Trophoblast cell (in vitro differentiated cells and primary cell): ENCODE results near the gene RTN4RL1.

Experiments used
- DNase-seq, 2 donors: peaks; one replicate each; pipeline ENCODE4 v3.0.0-alpha.2; 2016
- H2AFZ ChIP-seq: 2 replicates; pipeline ENCODE4 v1.6.1; 2013; ENCODE audit warnings: low read length, moderate library complexity, mild to moderate bottlenecking; ENCODE audit not compliant: insufficient read depth, poor library complexity
- H2AK5ac ChIP-seq: 2 replicates; pipeline ENCODE4 v1.6.1; 2013; ENCODE audit warnings: mild to moderate bottlenecking, low read length
- H2BK120ac ChIP-seq: 2 replicates; pipeline ENCODE4 v1.6.1; 2013; ENCODE audit warnings: low read length, mild to moderate bottlenecking, moderate library complexity; ENCODE audit not compliant: insufficient read depth, poor library complexity
- H2BK12ac ChIP-seq: 2 replicates; pipeline ENCODE4 v1.6.1; 2013; ENCODE audit warnings: mild to moderate bottlenecking, low read length, moderate library complexity
- H2BK5ac ChIP-seq: 2 replicates; pipeline ENCODE4 v1.6.1; 2013; ENCODE audit warnings: low read length, low read depth, moderate library complexity, mild to moderate bottlenecking; ENCODE audit not compliant: poor library complexity
- H3K14ac ChIP-seq: 2 replicates; pipeline ENCODE4 v1.6.1; 2013; ENCODE audit warnings: mild to moderate bottlenecking, low read length
- H3K18ac ChIP-seq: 2 replicates; pipeline ENCODE4 v1.6.1; 2013; ENCODE audit warnings: mild to moderate bottlenecking, low read length
- H3K23ac ChIP-seq: 2 replicates; pipeline ENCODE4 v1.6.1; 2013; ENCODE audit warnings: low read length
- H3K27ac ChIP-seq: 2 replicates; pipeline ENCODE4 v1.5.1; 2013; ENCODE audit warnings: low read depth, mild to moderate bottlenecking, inconsistent platforms, low read length, moderate library complexity
- H3K27me3 ChIP-seq: 2 replicates; pipeline ENCODE4 v1.6.1; 2013; ENCODE audit warnings: inconsistent platforms, mild to moderate bottlenecking, low read length, moderate library complexity; ENCODE audit not compliant: insufficient read depth
- H3K36me3 ChIP-seq, 2 experiments: 1 replicate in 1 of 2; 2 replicates in 1 of 2; pipeline ENCODE4 v1.6.1; 2013; ENCODE audit warnings: low read length in 2 of 2, mild to moderate bottlenecking in 2 of 2, moderate library complexity in 1 of 2; ENCODE audit not compliant: insufficient read depth in 2 of 2, control insufficient read depth in 1 of 2
- H3K4ac ChIP-seq: 2 replicates; pipeline ENCODE4 v1.6.1; 2013; ENCODE audit warnings: low read depth, mild to moderate bottlenecking, low read length, moderate library complexity
- H3K4me1 ChIP-seq, 2 experiments: 1 replicate in 1 of 2; 2 replicates in 1 of 2; pipeline ENCODE4 v1.6.1; 2013; ENCODE audit warnings: low read length in 2 of 2, mild to moderate bottlenecking in 2 of 2, moderate library complexity in 1 of 2; ENCODE audit not compliant: insufficient read depth in 2 of 2, control insufficient read depth in 1 of 2
- H3K4me2 ChIP-seq: 2 replicates; pipeline ENCODE4 v1.6.1; 2013; ENCODE audit warnings: inconsistent platforms, mild to moderate bottlenecking, low read length, moderate library complexity
- H3K4me3 ChIP-seq: 2 replicates; pipeline ENCODE4 v1.5.1; 2013; ENCODE audit warnings: mild to moderate bottlenecking, low read depth, low read length, inconsistent platforms
- H3K79me1 ChIP-seq: one replicate; pipeline ENCODE4 v1.6.1; 2013; ENCODE audit warnings: low read length
- H3K79me2 ChIP-seq: 2 replicates; pipeline ENCODE4 v1.6.1; 2013; ENCODE audit warnings: low read length, mild to moderate bottlenecking; ENCODE audit not compliant: control insufficient read depth, insufficient read depth, poor library complexity
- H3K9ac ChIP-seq: 2 replicates; pipeline ENCODE4 v1.6.1; 2013; ENCODE audit warnings: mild to moderate bottlenecking, low read length
- H3K9me3 ChIP-seq: 2 replicates; pipeline ENCODE4 v1.6.1; 2013; ENCODE audit warnings: low read depth, mild to moderate bottlenecking, control low read depth, inconsistent platforms, low read length; ENCODE audit not compliant: insufficient read depth
- H4K12ac ChIP-seq: 2 replicates; pipeline ENCODE4 v1.6.1; 2013; ENCODE audit warnings: low read depth, mild to moderate bottlenecking, low read length, moderate library complexity
- H4K8ac ChIP-seq: 2 replicates; pipeline ENCODE4 v1.6.1; 2013; ENCODE audit warnings: low read depth, mild to moderate bottlenecking, low read length, moderate library complexity
- H4K91ac ChIP-seq: one replicate; pipeline ENCODE4 v1.6.1; 2013; ENCODE audit warnings: low read depth, mild to moderate bottlenecking, low read length, moderate library complexity
- WGBS: extraction: QIAGEN DNeasy Blood & Tissue Kit; methylation state at CpG from one replicate; pipeline ENCODE4 v1.1.7; 2013; ENCODE audit warnings: missing lambda C conversion rate; ENCODE audit not compliant: insufficient read length, insufficient coverage; ENCODE audit errors: extremely low coverage; 5-methylcytosine and 5-hydroxymethylcytosine counted together

The RTN4RL1 gene

GRCh38 chr17:1948517-1948825 is 76.7 kb downstream of the RTN4RL1 start:
- no peak overlapping the region for H2AFZ ChIP-seq
- no peak overlapping the region for H3K18ac ChIP-seq
- H2BK12ac ChIP-seq, result no peak overlapping the region
- no peaks in the 10 kb centered on the region for H3K27me3 ChIP-seq
- no peaks in the 10 kb centered on the region for H3K79me1 ChIP-seq
- peaks cover 0 to 2% of the 10 kb centered on the region in 2 experiments for H3K36me3 ChIP-seq
- no peaks in the 10 kb centered on the region for H3K79me2 ChIP-seq
- H3K9me3 ChIP-seq, result peaks cover 3% of the 10 kb centered on the region
- H3K23ac ChIP-seq, result no peak overlapping the region
- no peak overlapping the region for H4K12ac ChIP-seq
- no peak overlapping the region for H2BK5ac ChIP-seq
- no peaks in the 10 kb centered on the region for H3K4me1 ChIP-seq
- no peak overlapping the region for H3K4me2 ChIP-seq
- H4K91ac ChIP-seq, result no peak overlapping the region
- H3K14ac ChIP-seq, result no peak overlapping the region
- H3K4ac ChIP-seq, result no peak overlapping the region
- no peak overlapping the region for H3K27ac ChIP-seq
- no peak overlapping the region for H2AK5ac ChIP-seq
- H3K9ac ChIP-seq, result no peak overlapping the region
- H4K8ac ChIP-seq, result no peak overlapping the region
- no peak overlapping the region for H3K4me3 ChIP-seq
- no peak for DNase-seq
- no peak overlapping the region for H2BK120ac ChIP-seq
- WGBS, result no CpG with 5 or more reads among the region's 14 CpGs

DNA sequence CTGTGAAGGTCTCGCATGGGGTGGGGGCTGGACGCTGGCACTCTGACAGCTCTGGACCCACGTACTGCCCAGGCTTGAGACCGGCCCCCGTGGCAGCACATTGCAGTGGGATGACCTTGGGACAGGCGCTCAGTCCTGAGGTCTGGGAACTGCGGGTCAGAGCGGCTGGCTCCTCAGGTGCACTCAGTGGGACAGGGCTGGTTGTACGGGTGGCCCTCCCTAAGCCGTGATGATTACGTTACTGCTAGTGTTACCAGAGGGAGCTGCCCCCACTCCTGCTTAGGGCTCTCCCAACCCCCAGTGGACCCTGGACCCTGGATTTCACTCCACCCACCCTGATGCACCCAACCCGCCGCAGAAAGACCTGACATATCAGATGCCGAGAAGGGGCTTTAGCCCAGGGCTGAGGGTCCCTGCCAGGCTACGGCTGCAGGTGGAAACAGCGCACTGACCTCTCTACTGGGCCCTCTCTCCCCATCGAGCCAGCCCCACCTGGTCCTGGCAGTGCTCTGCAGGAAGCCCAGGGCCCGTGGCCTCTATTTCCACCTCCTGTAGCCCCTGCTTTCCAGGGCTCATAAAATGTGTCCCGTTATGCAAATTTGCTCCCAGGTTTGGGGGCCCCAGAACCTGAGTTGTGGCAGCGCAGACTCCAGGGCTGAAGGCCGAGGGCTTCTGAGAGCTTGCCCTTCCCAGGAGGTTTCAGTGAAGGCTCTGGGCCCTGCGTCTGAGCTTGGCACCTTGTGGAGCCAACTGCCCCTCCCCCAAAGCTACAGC is 77.2 kb downstream of the RTN4RL1 start:
- no peak overlapping the region for H3K4me2 ChIP-seq
- no peak overlapping the region for H3K27ac ChIP-seq
- WGBS, result no CpG with 5 or more reads among the region's 22 CpGs

DNA sequence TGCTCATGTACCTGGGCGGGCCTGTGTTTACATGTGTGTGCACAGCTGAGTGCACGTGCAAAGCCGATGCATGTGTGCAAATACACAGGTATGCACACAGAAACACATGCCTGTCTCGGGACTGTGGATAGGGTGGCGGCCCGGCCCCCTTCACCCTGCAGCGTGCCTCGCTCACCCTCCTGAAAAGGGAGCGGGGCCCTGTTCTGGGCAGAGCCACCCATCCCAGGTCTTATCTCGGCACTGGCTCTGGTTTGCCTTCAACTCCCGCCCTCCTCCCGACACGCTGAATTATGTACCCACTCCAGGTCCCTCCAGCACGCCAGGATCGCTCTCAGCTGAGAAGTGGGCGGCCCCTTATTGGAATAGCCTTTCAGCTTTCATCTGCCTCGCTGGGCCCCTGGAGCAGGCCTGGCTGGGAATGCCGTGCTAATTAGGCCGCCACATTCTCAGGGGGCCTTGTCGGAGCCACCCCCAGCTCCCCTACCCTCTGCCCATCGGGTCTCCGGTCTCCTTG is 77.8 kb downstream of the RTN4RL1 start:
- H4K8ac ChIP-seq, result no peak overlapping the region
- H3K4me1 ChIP-seq, result no peaks in the 10 kb centered on the region
- no peak overlapping the region for H2BK12ac ChIP-seq
- H3K36me3 ChIP-seq, result peaks cover 0 to 2% of the 10 kb centered on the region in 2 experiments
- no CpG with 5 or more reads among the region's 22 CpGs for WGBS
- no peak overlapping the region for H3K27ac ChIP-seq
- H3K79me1 ChIP-seq, result no peaks in the 10 kb centered on the region
- no peak overlapping the region for H3K4me2 ChIP-seq
- H2BK5ac ChIP-seq, result no peak overlapping the region
- H4K12ac ChIP-seq, result no peak overlapping the region
- no peak overlapping the region for H3K9ac ChIP-seq
- H3K4ac ChIP-seq, result no peak overlapping the region
- no peak for DNase-seq
- no peak overlapping the region for H4K91ac ChIP-seq
- H2AFZ ChIP-seq, result no peak overlapping the region
- H3K79me2 ChIP-seq, result no peaks in the 10 kb centered on the region
- no peak overlapping the region for H2AK5ac ChIP-seq
- H3K27me3 ChIP-seq, result no peaks in the 10 kb centered on the region
- peaks cover 3% of the 10 kb centered on the region for H3K9me3 ChIP-seq
- no peak overlapping the region for H3K18ac ChIP-seq
- H3K23ac ChIP-seq, result no peak overlapping the region
- H3K14ac ChIP-seq, result no peak overlapping the region
- H3K4me3 ChIP-seq, result peak overlapping the region; percentile 37
- H2BK120ac ChIP-seq, result no peak overlapping the region

More for the DNA sequence above, 77.2 kb downstream of the RTN4RL1 start:
- H3K4me3 ChIP-seq, result no peak overlapping the region
- no peak overlapping the region for H2BK12ac ChIP-seq
- DNase-seq, result no peak
- no peak overlapping the region for H3K23ac ChIP-seq
- H3K14ac ChIP-seq, result no peak overlapping the region
- no peak overlapping the region for H2BK120ac ChIP-seq
- H2AK5ac ChIP-seq, result no peak overlapping the region
- peaks cover 0 to 2% of the 10 kb centered on the region in 2 experiments for H3K36me3 ChIP-seq
- H3K9ac ChIP-seq, result no peak overlapping the region
- H3K4me1 ChIP-seq, result no peaks in the 10 kb centered on the region
- H3K4ac ChIP-seq, result no peak overlapping the region
- H3K18ac ChIP-seq, result no peak overlapping the region
- H2BK5ac ChIP-seq, result no peak overlapping the region
- no peak overlapping the region for H4K12ac ChIP-seq
- H2AFZ ChIP-seq, result no peak overlapping the region
- H4K91ac ChIP-seq, result no peak overlapping the region
- peaks cover 3% of the 10 kb centered on the region for H3K9me3 ChIP-seq
- no peak overlapping the region for H4K8ac ChIP-seq
- H3K79me1 ChIP-seq, result no peaks in the 10 kb centered on the region
- no peaks in the 10 kb centered on the region for H3K79me2 ChIP-seq
- no peaks in the 10 kb centered on the region for H3K27me3 ChIP-seq

DNA sequence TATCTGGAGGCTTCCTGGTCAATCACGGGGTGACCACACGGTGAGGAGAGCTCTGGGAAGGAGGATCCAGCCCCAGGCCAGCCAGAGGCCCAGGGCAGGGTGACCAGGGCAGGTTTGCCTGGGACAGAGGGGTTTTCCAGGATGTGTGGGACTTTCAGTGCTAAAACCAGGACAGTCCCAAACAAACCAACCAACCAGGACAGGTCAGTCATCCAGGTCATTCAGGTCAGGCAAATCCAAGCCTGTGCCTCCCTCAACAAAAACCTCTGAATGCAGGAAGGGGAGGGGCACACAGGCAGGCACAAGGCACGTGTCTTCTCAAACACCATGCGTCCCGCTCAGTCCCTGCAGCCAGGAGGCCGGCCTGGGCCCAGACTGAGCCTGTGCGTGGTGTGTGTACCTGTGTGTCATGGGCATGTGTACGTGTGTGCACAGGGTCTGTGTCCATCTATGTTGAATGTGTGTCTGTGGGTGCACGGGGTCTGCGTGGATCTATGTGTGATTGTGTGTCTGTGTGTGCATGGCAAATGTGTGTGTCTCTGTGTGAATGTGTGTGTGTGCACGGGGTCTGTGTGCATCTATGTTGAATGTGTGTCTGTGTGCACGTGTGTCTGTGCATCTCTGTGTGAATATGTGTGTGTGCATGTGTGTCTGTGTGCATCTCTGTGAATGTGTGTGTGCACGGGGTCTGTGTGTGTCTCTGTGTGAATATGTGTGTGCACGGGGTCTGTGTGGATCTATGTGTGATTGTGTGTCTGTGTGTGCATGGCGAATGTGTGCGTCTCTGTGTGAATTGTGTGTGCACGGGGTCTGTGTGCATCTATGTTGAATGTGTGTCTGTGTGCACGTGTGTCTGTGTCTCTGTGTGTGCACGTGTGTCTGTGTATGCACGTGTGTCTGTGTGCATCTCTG is 78.9 kb downstream of the RTN4RL1 start:
- Histone ChIP-seq H3K4me3 (no peak overlapping the region), H2BK120ac (no peak overlapping the region), H2BK5ac (no peak overlapping the region), H3K79me2 (no peaks in the 10 kb centered on the region), H2AK5ac (no peak overlapping the region), H3K9me3 (peaks cover 3% of the 10 kb centered on the region), H2BK12ac (no peak overlapping the region), H3K36me3 (peaks cover 0 to 2% of the 10 kb centered on the region in 2 experiments), H3K18ac (no peak overlapping the region), H3K4ac (no peak overlapping the region), H3K79me1 (no peaks in the 10 kb centered on the region), H3K14ac (no peak overlapping the region), H4K91ac (no peak overlapping the region), H3K4me2 (no peak overlapping the region), H3K9ac (no peak overlapping the region), H4K8ac (no peak overlapping the region), H3K4me1 (no peaks in the 10 kb centered on the region), H3K27ac (no peak overlapping the region), H4K12ac (no peak overlapping the region), H3K27me3 (no peaks in the 10 kb centered on the region), H2AFZ (no peak overlapping the region), H3K23ac (no peak overlapping the region)
- no CpG with 5 or more reads among the region's 20 CpGs for WGBS
- DNase-seq, result no peak
